Stimulated activated memory B cell treated with anti-CD40 and anti-IgM and Interleukin-4, amounts not matched to agents 10 μg/mL and 1 μg/mL and 100 μg/mL, for 72 hours (primary cell): ENCODE measurements around the gene NLRP4.
A peak's percentile ranks its signal among the peaks of the same experiment; 100 is the strongest.
"Not testable (repeated sequence)": the region's sequence is repeated elsewhere in the genome, so short reads cannot be mapped to it uniquely, and the experiment has no call there.

Experiments used
- ATAC-seq: fragments of 150-1000 bp; cut with Tn5 transposase; 2 replicates; pipeline ENCODE4 v1.10.0; 2021
- H3K27ac Mint-ChIP-seq: one replicate; pipeline ENCODE4 v1.8.0; 2022; ENCODE audit warnings: mild to moderate bottlenecking, mixed read lengths
- H3K27me3 Mint-ChIP-seq: one replicate; pipeline ENCODE4 v1.8.0; 2022; ENCODE audit warnings: mixed read lengths
- H3K36me3 Mint-ChIP-seq: one replicate; pipeline ENCODE4 v1.8.0; 2022; ENCODE audit warnings: mixed read lengths
- H3K4me1 Mint-ChIP-seq: one replicate; pipeline ENCODE4 v1.8.0; 2022; ENCODE audit warnings: mixed read lengths
- H3K4me3 Mint-ChIP-seq: one replicate; pipeline ENCODE4 v1.8.0; 2022; ENCODE audit warnings: mild to moderate bottlenecking, moderate library complexity, mixed read lengths
- H3K9me3 Mint-ChIP-seq: one replicate; pipeline ENCODE4 v1.8.0; 2022; ENCODE audit warnings: mixed read lengths

NLRP4 gene

DNA sequence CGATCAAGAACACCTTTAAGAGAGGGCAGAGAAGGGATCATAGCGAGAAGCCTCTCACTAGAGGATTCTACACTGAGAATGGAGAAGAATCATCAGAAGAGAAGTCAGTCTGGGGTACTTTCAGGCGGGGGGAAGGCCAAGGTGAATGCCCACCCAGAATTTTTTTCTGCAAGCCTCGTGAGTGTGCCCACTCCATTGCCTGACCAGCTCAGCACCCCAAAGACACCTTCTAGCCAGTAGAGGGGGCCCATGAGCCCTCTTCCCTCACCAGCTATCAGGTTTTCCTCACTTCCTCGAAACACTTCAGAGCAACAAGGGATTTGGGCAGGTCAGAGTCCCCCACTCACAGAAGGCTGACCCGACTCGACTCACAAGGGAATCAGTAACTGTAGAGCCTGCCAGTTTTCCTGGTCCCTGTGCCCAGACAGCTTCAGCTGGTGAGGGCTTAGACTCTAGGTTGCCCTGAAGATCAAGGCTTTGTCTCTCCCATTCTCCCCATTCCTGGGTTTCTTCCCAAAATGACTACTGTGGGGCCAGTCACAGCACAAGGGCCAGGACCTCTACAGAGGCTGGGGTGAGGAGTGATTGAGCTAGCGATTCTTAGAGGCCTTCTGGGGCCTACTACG, 77.4 kb downstream of the NLRP4 start:
- Mint-ChIP-seq H3K9me3 (peaks cover 17% of the 10 kb centered on the region), H3K36me3 (no peaks in the 10 kb centered on the region), H3K27me3 (peaks cover 35% of the 10 kb centered on the region), H3K27ac (no peak overlapping the region), H3K4me1 (no peaks in the 10 kb centered on the region), H3K4me3 (no peak overlapping the region)
- ATAC-seq, result no peak

GRCh38 chr19:55923556-55923955, 87.2 kb downstream of the NLRP4 start:
- no peak for ATAC-seq
- H3K4me3 Mint-ChIP-seq, result no peak overlapping the region
- H3K27me3 Mint-ChIP-seq, result peaks cover 33% of the 10 kb centered on the region
- H3K9me3 Mint-ChIP-seq, result peaks cover 24% of the 10 kb centered on the region
- no peaks in the 10 kb centered on the region for H3K36me3 Mint-ChIP-seq
- no peaks in the 10 kb centered on the region for H3K4me1 Mint-ChIP-seq
- H3K27ac Mint-ChIP-seq, result no peak overlapping the region

- peaks cover 33% of the 10 kb centered on the region for H3K27me3 Mint-ChIP-seq
- no peaks in the 10 kb centered on the region for H3K4me1 Mint-ChIP-seq
- no peak overlapping the region for H3K4me3 Mint-ChIP-seq
- peaks cover 15% of the 10 kb centered on the region for H3K9me3 Mint-ChIP-seq
- no peaks in the 10 kb centered on the region for H3K36me3 Mint-ChIP-seq
- no peak for ATAC-seq
- H3K27ac Mint-ChIP-seq, result no peak overlapping the region
Observed at GRCh38 chr19:55927991-55928390, 91.7 kb downstream of the NLRP4 start.

DNA sequence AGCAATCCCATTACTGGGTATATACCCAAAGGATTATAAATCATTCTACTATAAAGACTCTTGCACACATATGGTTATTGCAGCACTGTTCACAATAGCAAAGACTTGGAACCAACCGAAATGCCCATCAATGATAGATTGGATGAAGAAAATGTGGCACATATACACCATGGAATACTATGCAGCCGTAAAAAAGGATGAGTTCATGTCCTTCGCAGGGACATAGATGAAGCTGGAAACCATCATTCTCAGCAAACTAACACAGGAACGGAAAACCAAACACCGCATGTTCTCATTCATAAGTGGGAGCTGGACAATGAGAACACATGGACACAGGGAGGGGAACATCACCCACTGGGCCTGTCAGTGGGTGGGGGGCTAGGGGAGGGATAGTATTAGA, 92.9 kb downstream of the NLRP4 start:
- not testable (repeated sequence) for H3K27ac Mint-ChIP-seq, H3K36me3 Mint-ChIP-seq, H3K4me1 Mint-ChIP-seq, ATAC-seq, H3K4me3 Mint-ChIP-seq
- Mint-ChIP-seq H3K27me3 (peaks cover 33% of the 10 kb centered on the region), H3K9me3 (peaks cover 12% of the 10 kb centered on the region)

- Mint-ChIP-seq H3K4me1 (no peaks in the 10 kb centered on the region), H3K27ac (no peak overlapping the region), H3K9me3 (peaks cover 12% of the 10 kb centered on the region), H3K36me3 (no peaks in the 10 kb centered on the region), H3K4me3 (no peak overlapping the region), H3K27me3 (peaks cover 20% of the 10 kb centered on the region)
- peak; percentile 57 for ATAC-seq
Observed at GRCh38 chr19:55930996-55931515, 94.7 kb downstream of the NLRP4 start.
